Thymus (tissue), 11 donors: Measurements from ENCODE around the gene HTR3B. TPM values are rescaled to one million over a fixed set of nuclear protein-coding genes. Genes with fewer than 3 reads are reported as not detected.

Source experiments
- DNase-seq, 9 donors: peaks; one replicate each; pipeline ENCODE4 v3.0.0-alpha.2; 2013; ENCODE audit warnings: low spot score in 9 of 9, low read depth in 6 of 9, missing footprints in 1 of 9
- H3K27ac ChIP-seq, 2 donors: one replicate each; pipeline ENCODE4 v1.5.1; 2013; ENCODE audit warnings: control low read depth in 1 of 2, low read depth in 1 of 2, low read length in 1 of 2, mild to moderate bottlenecking in 1 of 2, moderate library complexity in 1 of 2
- H3K27me3 ChIP-seq, 2 donors: one replicate each; pipeline ENCODE4 v1.5.1; 2013; ENCODE audit warnings: low read length in 1 of 2; ENCODE audit not compliant: control insufficient read depth in 2 of 2, insufficient read depth in 1 of 2
- H3K36me3 ChIP-seq, 2 donors: one replicate each; pipeline ENCODE4 v1.5.1; 2013; ENCODE audit warnings: low read length in 1 of 2, mild to moderate bottlenecking in 1 of 2, moderate library complexity in 1 of 2; ENCODE audit not compliant: control insufficient read depth in 2 of 2, insufficient read depth in 2 of 2
- H3K4me1 ChIP-seq, 2 donors: one replicate each; pipeline ENCODE4 v1.5.1; 2013; ENCODE audit warnings: low read length in 2 of 2; ENCODE audit not compliant: control insufficient read depth in 2 of 2, insufficient read depth in 2 of 2
- H3K4me3 ChIP-seq, 2 donors: one replicate each; pipeline ENCODE4 v1.5.1; 2013; ENCODE audit warnings: low read length in 2 of 2, control low read depth in 1 of 2, mild to moderate bottlenecking in 1 of 2
- H3K9me3 ChIP-seq, 2 donors: one replicate each; pipeline ENCODE4 v1.5.1; 2013; ENCODE audit warnings: low read length in 1 of 2, mild to moderate bottlenecking in 1 of 2; ENCODE audit not compliant: control insufficient read depth in 2 of 2, insufficient read depth in 1 of 2
- WGBS: extraction: QIAGEN DNeasy Blood & Tissue Kit; methylation state at CpG from one replicate; pipeline ENCODE4 v1.1.7; 2013; 5-methylcytosine and 5-hydroxymethylcytosine counted together
- polyA plus RNA-seq: library from polyadenylated mRNA; stranded (reverse); fragments of 200-250 nt; gene quantifications from one replicate; pipeline ENCODE4 v1.2.3, GENCODE V29; 2013
- total RNA-seq: library from RNA; stranded (reverse); fragments of 120-200 nt; gene quantifications from one replicate; pipeline ENCODE4 v1.2.4, GENCODE V29; 2013
- donor health status: healthy.

The HTR3B gene
- total and polyA plus RNA-seq, 2 donors, result 0.09 to 0.11 TPM

GRCh38 chr11:113951537-113951936, 46.9 kb downstream of the HTR3B start:
- no peaks in the 10 kb centered on the region for H3K36me3 ChIP-seq
- WGBS, result 77% methylated on average over 5 of the region's 5 CpGs
- DNase-seq, result no peak
- peaks cover 0 to 13% of the 10 kb centered on the region in 2 donors for H3K27me3 ChIP-seq
- H3K4me1 ChIP-seq, result no peaks in the 10 kb centered on the region
- no peak overlapping the region for H3K27ac ChIP-seq
- no peak overlapping the region for H3K4me3 ChIP-seq
- no peaks in the 10 kb centered on the region for H3K9me3 ChIP-seq

GRCh38 chr11:113952070-113952469, 47.5 kb downstream of the HTR3B start:
- no peak overlapping the region for H3K4me3 ChIP-seq
- H3K4me1 ChIP-seq, result no peaks in the 10 kb centered on the region
- no peaks in the 10 kb centered on the region for H3K9me3 ChIP-seq
- whole genome bisulfite sequencing, result 88% methylated on average over 10 of the region's 10 CpGs
- peaks cover 0 to 14% of the 10 kb centered on the region in 2 donors for H3K27me3 ChIP-seq
- H3K27ac ChIP-seq, result no peak overlapping the region
- no peak for DNase-seq
- no peaks in the 10 kb centered on the region for H3K36me3 ChIP-seq

GRCh38 chr11:113952588-113952987, 48.0 kb downstream of the HTR3B start:
- 63% methylated on average over 10 of the region's 10 CpGs for WGBS
- H3K27ac ChIP-seq, result no peak overlapping the region
- H3K4me3 ChIP-seq, result no peak overlapping the region
- peaks cover 0 to 15% of the 10 kb centered on the region in 2 donors for H3K27me3 ChIP-seq
- no peaks in the 10 kb centered on the region for H3K9me3 ChIP-seq
- no peaks in the 10 kb centered on the region for H3K36me3 ChIP-seq
- H3K4me1 ChIP-seq, result no peaks in the 10 kb centered on the region
- DNase-seq, result no peak

- no peak overlapping the region for H3K4me3 ChIP-seq
- no peaks in the 10 kb centered on the region for H3K9me3 ChIP-seq
- peaks cover 0 to 15% of the 10 kb centered on the region in 2 donors for H3K27me3 ChIP-seq
- DNase-seq, result no peak
- H3K36me3 ChIP-seq, result no peaks in the 10 kb centered on the region
- H3K4me1 ChIP-seq, result no peaks in the 10 kb centered on the region
- 78% methylated on average over 6 of the region's 6 CpGs for WGBS
- H3K27ac ChIP-seq, result no peak overlapping the region
Measured at GRCh38 chr11:113954235-113954634, 49.6 kb downstream of the HTR3B start.

GRCh38 chr11:113956986-113957385, 52.4 kb downstream of the HTR3B start:
- WGBS, result 83% methylated on average over 9 of the region's 9 CpGs
- Histone ChIP-seq H3K27ac (no peak overlapping the region), H3K4me1 (no peaks in the 10 kb centered on the region), H3K4me3 (no peak overlapping the region), H3K27me3 (peaks cover 0 to 11% of the 10 kb centered on the region in 2 donors), H3K9me3 (no peaks in the 10 kb centered on the region), H3K36me3 (no peaks in the 10 kb centered on the region)
- no peak for DNase-seq

- Histone ChIP-seq H3K36me3 (no peaks in the 10 kb centered on the region), H3K27me3 (peaks cover 0 to 2% of the 10 kb centered on the region in 2 donors), H3K4me3 (no peak overlapping the region), H3K4me1 (no peaks in the 10 kb centered on the region), H3K9me3 (no peaks in the 10 kb centered on the region), H3K27ac (no peak overlapping the region)
- WGBS, result 68% methylated on average over 9 of the region's 9 CpGs
- DNase-seq, result no peak
Measured at GRCh38 chr11:113960702-113961330, 56.2 kb downstream of the HTR3B start.

GRCh38 chr11:113967361-113967760, 62.8 kb downstream of the HTR3B start:
- WGBS, result 77% methylated on average over 1 of the region's 1 CpG
- no peaks in the 10 kb centered on the region for H3K27me3 ChIP-seq
- H3K27ac ChIP-seq, result no peak overlapping the region
- DNase-seq, result no peak
- no peaks in the 10 kb centered on the region for H3K36me3 ChIP-seq
- no peaks in the 10 kb centered on the region for H3K9me3 ChIP-seq
- no peak overlapping the region for H3K4me3 ChIP-seq
- H3K4me1 ChIP-seq, result no peaks in the 10 kb centered on the region

GRCh38 chr11:113971506-113972195, 67.1 kb downstream of the HTR3B start:
- Histone ChIP-seq H3K27ac (no peak overlapping the region), H3K4me3 (no peak overlapping the region), H3K36me3 (no peaks in the 10 kb centered on the region), H3K9me3 (no peaks in the 10 kb centered on the region), H3K27me3 (peaks cover 0 to 6% of the 10 kb centered on the region in 2 donors), H3K4me1 (no peaks in the 10 kb centered on the region)
- no peak for DNase-seq
- 94% methylated on average over 15 of the region's 15 CpGs for WGBS

- Histone ChIP-seq H3K9me3 (no peaks in the 10 kb centered on the region), H3K4me1 (no peaks in the 10 kb centered on the region), H3K27ac (no peak within 1 kb of the TSS), H3K4me3 (no peak within 1 kb of the TSS), H3K36me3 (no peaks in the 10 kb centered on the region), H3K27me3 (peaks cover 0 to 13% of the 10 kb centered on the region in 2 donors)
- 85% methylated on average over 12 of the region's 12 CpGs for WGBS
- no peak for DNase-seq
Measured at GRCh38 chr11:113974741-113975470, 70.3 kb downstream of the HTR3B start, which contains the start of gene HTR3A. HTR3A (plus strand) TSS chr11:113975108; CDS start chr11:113975326, 218 bp downstream.
